SH-SY5Y (cell line): ENCODE results near the gene CD300LF.

Experiments
- GATA2 ChIP-seq: IDR thresholded peaks from 2 replicates; pipeline ENCODE4 v1.6.1; 2011; ENCODE audit warnings: mild to moderate bottlenecking, low read depth, low read length
- GATA3 ChIP-seq: IDR thresholded peaks from 2 replicates; pipeline ENCODE4 v1.6.1; 2011; ENCODE audit warnings: low read depth, mild to moderate bottlenecking, low read length, moderate library complexity

DNA sequence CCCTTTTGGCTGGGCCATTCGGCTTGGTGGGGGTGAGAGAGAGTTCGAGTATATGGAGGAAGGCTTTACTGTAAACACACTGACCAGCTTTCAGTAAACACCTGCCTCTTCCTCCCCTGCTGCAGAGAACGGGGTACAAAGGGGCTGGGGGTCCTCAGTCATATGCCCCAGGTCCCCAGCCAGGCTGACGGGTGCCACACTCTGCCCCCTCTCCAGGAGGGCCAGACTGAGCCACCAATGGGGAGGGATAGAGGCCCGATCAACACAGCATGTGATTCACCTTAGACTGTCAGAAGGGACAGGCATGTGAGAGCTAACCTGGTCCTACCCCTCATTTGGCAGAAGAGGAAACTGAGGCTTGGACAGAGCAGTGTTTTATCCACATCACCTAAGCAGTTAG lies 48.7 kb upstream of the CD300LF start:
- TF ChIP-seq GATA2 (no peak), GATA3 (no peak)
